Activated CD8-positive, alpha-beta memory T cell treated with anti-CD3 and anti-CD28 coated beads for 36 hours (primary cell): Measurements from ENCODE around the gene IL6R. TPM values are rescaled to one million over a fixed set of nuclear protein-coding genes. Genes with fewer than 3 reads are reported as not detected.
"Not testable (repeated sequence)": the region's sequence is repeated elsewhere in the genome, so short reads cannot be mapped to it uniquely, and the experiment has no call there.

ENCODE experiments used
- CTCF ChIA-PET: fragments of 350-600 bp; sonication (Branson Sonifier 250); formaldehyde crosslinking; loops from one replicate; lab custom pipeline; 2021; ENCODE audit warnings: antibody characterized with exemption; lab: Charles Lee
- POLR2A ChIA-PET: fragments of 350-600 bp; sonication (Branson Sonifier 250); formaldehyde crosslinking; loops from one replicate; lab custom pipeline; 2021; ENCODE audit warnings: antibody characterized with exemption; lab: Charles Lee
- total RNA-seq, 2 experiments: library from RNA; stranded (reverse); gene quantifications; one replicate each; pipeline ENCODE4 v1.2.3, GENCODE V29; 2021

Gene IL6R
- total RNA-seq, 2 experiments from 2014 or later, result 1.0 to 1.5 TPM

- CTCF ChIA-PET, result interaction anchor here (1.0 to 3.2 kb wide), 3 partner anchors 10 to 19 kb away, joined by 3 to 9 read pairs (median 7); no protein-coding TSS in a partner anchor
- POLR2A ChIA-PET, result interaction anchor here (1.5 kb wide), 1 partner anchor 13 kb away, joined by 5 read pairs; no protein-coding TSS in a partner anchor
Observed at GRCh38 chr1:154419620-154420571, 14.8 kb downstream of the IL6R start.

GRCh38 chr1:154420961-154421924 is 16.1 kb downstream of the IL6R start:
- POLR2A ChIA-PET, result no interaction called here
- CTCF ChIA-PET, result interaction anchor here (0.5 to 3.2 kb wide), 4 partner anchors 9 to 23 kb away, joined by 3 to 9 read pairs (median 5); no protein-coding TSS in a partner anchor

- CTCF ChIA-PET, result not testable (repeated sequence)
- POLR2A ChIA-PET, result interaction anchor here (0.6 kb wide), 1 partner anchor 11 kb away, joined by 3 read pairs; no protein-coding TSS in a partner anchor
Observed at GRCh38 chr1:154422049-154422448, 16.9 kb downstream of the IL6R start.

GRCh38 chr1:154422521-154422920 is 17.4 kb downstream of the IL6R start:
- ChIA-PET CTCF (no interaction called here), POLR2A (interaction anchor here (0.6 kb wide), 1 partner anchor 11 kb away, joined by 3 read pairs; no protein-coding TSS in a partner anchor)

GRCh38 chr1:154423304-154423987 is 18.3 kb downstream of the IL6R start:
- ChIA-PET POLR2A (interaction anchor here (0.5 kb wide), 1 partner anchor 642 kb away, joined by 3 read pairs; no protein-coding TSS in a partner anchor), CTCF (no interaction called here)

GRCh38 chr1:154423988-154424326 is 18.8 kb downstream of the IL6R start:
- CTCF ChIA-PET, result no interaction called here
- POLR2A ChIA-PET, result interaction anchor here (0.5 kb wide), 1 partner anchor 643 kb away, joined by 3 read pairs; no protein-coding TSS in a partner anchor

GRCh38 chr1:154425172-154425571 is 20.0 kb downstream of the IL6R start:
- POLR2A ChIA-PET, result no interaction called here

GRCh38 chr1:154427173-154428139 is 22.3 kb downstream of the IL6R start:
- ChIA-PET CTCF (interaction anchor here (0.6 kb wide), 1 partner anchor 8 kb away, joined by 3 read pairs; no protein-coding TSS in a partner anchor), POLR2A (no interaction called here)

More at GRCh38 chr1:154425172-154425571, 20.0 kb downstream of the IL6R start:
- CTCF ChIA-PET, result no interaction called here

- ChIA-PET POLR2A (no interaction called here), CTCF (interaction anchor here (1.7 to 2.3 kb wide), 2 partner anchors 9 to 10 kb away, joined by 5 to 9 read pairs; no protein-coding TSS in a partner anchor)
Observed at GRCh38 chr1:154429118-154429517, 24.0 kb downstream of the IL6R start.

- ChIA-PET CTCF (interaction anchor here (1.7 to 2.3 kb wide), 3 partner anchors 9 to 15 kb away, joined by 4 to 9 read pairs (median 5); no protein-coding TSS in a partner anchor), POLR2A (no interaction called here)
Observed at GRCh38 chr1:154429841-154430611, 24.9 kb downstream of the IL6R start.

- POLR2A ChIA-PET, result no interaction called here
- CTCF ChIA-PET, result interaction anchor here (0.9 to 2.3 kb wide), 4 partner anchors 8 to 106 kb away, joined by 3 to 9 read pairs (median 4); partner anchors contain the start of gene ATP8B2
Observed at GRCh38 chr1:154430903-154431302, 25.8 kb downstream of the IL6R start.

GRCh38 chr1:154431586-154432373 is 26.6 kb downstream of the IL6R start:
- POLR2A ChIA-PET, result interaction anchor here (0.6 kb wide), 1 partner anchor 164 kb away, joined by 3 read pairs; no protein-coding TSS in a partner anchor
- CTCF ChIA-PET, result interaction anchor here (0.6 to 2.3 kb wide), 6 partner anchors 8 to 107 kb away, joined by 3 to 9 read pairs (median 4); partner anchors contain the start of gene ATP8B2

- POLR2A ChIA-PET, result no interaction called here
Observed at GRCh38 chr1:154433161-154433764, 28.1 kb downstream of the IL6R start.

GRCh38 chr1:154434346-154435085 is 29.4 kb downstream of the IL6R start:
- CTCF ChIA-PET, result interaction anchor here (0.7 kb wide), 1 partner anchor 340 kb away, joined by 3 read pairs; no protein-coding TSS in a partner anchor
- POLR2A ChIA-PET, result no interaction called here

More at GRCh38 chr1:154433161-154433764, 28.1 kb downstream of the IL6R start:
- CTCF ChIA-PET, result interaction anchor here (1.1 to 1.6 kb wide), 3 partner anchors 46 to 113 kb away, joined by 3 to 5 read pairs (median 3); no protein-coding TSS in a partner anchor
